GM23338 (cell line): ENCODE measurements around the gene CTTN. TPM values are rescaled to one million over a fixed set of nuclear protein-coding genes. Genes with fewer than 3 reads are reported as not detected.

ENCODE experiments used
- CREB1 ChIP-seq: fragments of 250-450 bp; sonication (Bioruptor Pico); IDR thresholded peaks from 2 replicates; pipeline ENCODE4 v1.5.0; 2020; ENCODE audit warnings: low read depth, mild to moderate bottlenecking, moderate library complexity
- CTCF ChIP-seq, 2 experiments: fragments of 200-600 bp in 1 of 2; sonication (generic) in 1 of 2; conservative IDR thresholded peaks; 2 replicates each; pipeline versions ENCODE4 v1.5.1 to v1.6.1; 2016 to 2017; ENCODE audit warnings: antibody characterized with exemption in 2 of 2, low read depth in 2 of 2, mild to moderate bottlenecking in 2 of 2, moderate library complexity in 1 of 2
- ETS1 ChIP-seq: IDR thresholded peaks from 2 replicates; pipeline ENCODE4 v1.6.1; 2016; ENCODE audit warnings: antibody characterized with exemption
- EZH2phosphoT487 ChIP-seq: fragments of 200-600 bp; sonication (generic); IDR thresholded peaks from one replicate; pipeline ENCODE4 v1.8.1; 2018; ENCODE audit warnings: antibody characterized with exemption; ENCODE audit not compliant: unreplicated experiment
- NANOG ChIP-seq: IDR thresholded peaks from 2 replicates; pipeline ENCODE4 v1.6.1; 2016; ENCODE audit warnings: antibody characterized with exemption, borderline replicate concordance
- REST ChIP-seq: IDR thresholded peaks from one replicate; pipeline ENCODE4 v1.6.1; 2018; ENCODE audit warnings: antibody characterized with exemption; ENCODE audit not compliant: unreplicated experiment
- STAT1 ChIP-seq: IDR thresholded peaks from one replicate; pipeline ENCODE4 v1.6.1; 2016; ENCODE audit warnings: antibody characterized with exemption; ENCODE audit not compliant: unreplicated experiment
- ZNF462 ChIP-seq: fragments of 250-450 bp; sonication (Bioruptor Pico); IDR thresholded peaks from 2 replicates; pipeline ENCODE4 v1.5.0; 2020; ENCODE audit warnings: mild to moderate bottlenecking, moderate library complexity
- polyA plus RNA-seq: library from polyadenylated mRNA; unstranded; fragments of >200 nt; fragmentation: Nextera tagmentation; extraction: Ambion mirVana; gene quantifications from 2 replicates; pipeline ENCODE4 v1.2.1, GENCODE V29; 2016
- total RNA-seq: library from RNA; depleted of rRNA; stranded (reverse); fragments of >200 nt; shearing (Covaris generic); gene quantifications from 2 replicates; pipeline ENCODE4 v1.2.3, GENCODE V29; 2014

CTTN gene
- total and polyA plus RNA-seq, 2 experiments from 2014 or later = 163 to 343 TPM

- TF ChIP-seq ZNF462 (CRISPR knock-in tag) = no peak
- no peak for TF ChIP-seq CTCF (conservative IDR thresholded peaks at IDR 0.05; ENCODE audit: low read depth in 2 of 2)
- no peak for TF ChIP-seq REST
- TF ChIP-seq CREB1 (CRISPR knock-in tag) = no peak
- no peak for TF ChIP-seq STAT1
- no peak for TF ChIP-seq ETS1
- no peak for TF ChIP-seq EZH2phosphoT487
- no peak for TF ChIP-seq NANOG
Observed at GRCh38 chr11:70428701-70429427, 30.5 kb downstream of the CTTN start (continued).
